ENCODE results near the gene MCC. TPM values are rescaled to one million over a fixed set of nuclear protein-coding genes. Genes with fewer than 3 reads are reported as not detected.

The MCC gene
- total RNA-seq, 1 donor from 2014 or later = 26.9 TPM

GRCh38 chr5:113221294-113222176, 266.7 kb downstream of the MCC start:
- peaks cover 3% of the 10 kb centered on the region for H3K36me3 Mint-ChIP-seq (ENCODE audit: low read depth, unreplicated experiment)
- FAIRE-seq (no peak), DNase-seq (ENCODE audit: low read depth) (peak; percentile 47)
- peak overlapping the region; percentile 1 for H3K4me2 ChIP-seq (ENCODE audit: low read length)
- no peak overlapping the region for H2AFZ ChIP-seq (ENCODE audit: low read depth, low read length)
- H3K36me3 ChIP-seq (ENCODE audit: insufficient read depth, low read length) = no peaks in the 10 kb centered on the region
- H3K79me2 ChIP-seq (ENCODE audit: insufficient read depth, low read length) = peaks cover 8% of the 10 kb centered on the region
- H3K4me1 ChIP-seq (ENCODE audit: insufficient read depth, low read length) = peaks cover 18% of the 10 kb centered on the region
- H4K20me1 ChIP-seq (ENCODE audit: insufficient read depth, low read length) = no peaks in the 10 kb centered on the region
- H3K27ac Mint-ChIP-seq (ENCODE audit: unreplicated experiment) = peak overlapping the region; percentile 20
- H3K4me1 Mint-ChIP-seq (ENCODE audit: low read depth, unreplicated experiment) = peaks cover 50% of the 10 kb centered on the region
- no peaks in the 10 kb centered on the region for H3K27me3 ChIP-seq (ENCODE audit: insufficient read depth, low read length)
- no peak overlapping the region for H3K27ac ChIP-seq (ENCODE audit: low read depth, low read length)
- H3K9me3 ChIP-seq (ENCODE audit: insufficient read depth, low read depth, low read length) = no peaks in the 10 kb centered on the region
- no peak overlapping the region for H3K9ac ChIP-seq (ENCODE audit: low read length)
- no peaks in the 10 kb centered on the region for H3K27me3 Mint-ChIP-seq (ENCODE audit: low read depth, unreplicated experiment)
- no peak for TF ChIP-seq CTCF (IDR thresholded peaks at IDR 0.05; ENCODE audit: insufficient read depth, low read depth, low read length)
- no peak for TF ChIP-seq EZH2 (IDR thresholded peaks at IDR 0.05; ENCODE audit: insufficient read depth, low read length)
- no peaks in the 10 kb centered on the region for H3K9me3 Mint-ChIP-seq (ENCODE audit: unreplicated experiment)
- H3K4me3 ChIP-seq (ENCODE audit: insufficient read depth, low read depth, low read length) = no peak overlapping the region
- H3K4me3 Mint-ChIP-seq (ENCODE audit: unreplicated experiment) = no peak overlapping the region

DNA sequence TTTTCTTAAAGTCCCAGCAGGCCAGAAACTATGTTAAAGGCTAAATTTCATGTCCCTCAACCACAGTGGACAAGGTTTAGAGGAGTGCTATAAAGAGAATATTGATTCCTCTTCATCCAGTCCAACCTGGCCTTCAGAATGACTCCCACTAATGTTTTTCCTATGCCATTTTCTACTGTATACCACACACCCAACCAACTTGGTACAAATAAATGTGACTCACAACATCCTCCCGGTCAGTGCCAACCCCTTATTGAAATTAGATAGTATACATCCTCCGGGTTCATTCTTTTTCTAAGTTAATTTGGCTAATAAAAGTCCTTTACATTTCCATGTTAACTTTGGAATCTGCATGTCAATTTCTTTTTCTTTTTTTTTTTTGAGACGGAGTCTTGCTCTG, 268.6 kb downstream of the MCC start:
- Histone ChIP-seq H3K4me3 (ENCODE audit: insufficient read depth, low read depth, low read length) (no peak overlapping the region), H3K4me1 (ENCODE audit: insufficient read depth, low read length) (peaks cover 19% of the 10 kb centered on the region), H3K9ac (ENCODE audit: low read length) (no peak overlapping the region), H2AFZ (ENCODE audit: low read depth, low read length) (no peak overlapping the region), H4K20me1 (ENCODE audit: insufficient read depth, low read length) (peaks cover 7% of the 10 kb centered on the region), H3K36me3 (ENCODE audit: insufficient read depth, low read length) (no peaks in the 10 kb centered on the region), H3K27ac (ENCODE audit: low read depth, low read length) (no peak overlapping the region), H3K9me3 (ENCODE audit: insufficient read depth, low read depth, low read length) (no peaks in the 10 kb centered on the region), H3K79me2 (ENCODE audit: insufficient read depth, low read length) (peaks cover 8% of the 10 kb centered on the region), H3K27me3 (ENCODE audit: insufficient read depth, low read length) (no peaks in the 10 kb centered on the region), H3K4me2 (ENCODE audit: low read length) (no peak overlapping the region)
- Mint-ChIP-seq H3K27me3 (ENCODE audit: low read depth, unreplicated experiment) (no peaks in the 10 kb centered on the region), H3K36me3 (ENCODE audit: low read depth, unreplicated experiment) (peaks cover 3% of the 10 kb centered on the region), H3K27ac (ENCODE audit: unreplicated experiment) (no peak overlapping the region), H3K9me3 (ENCODE audit: unreplicated experiment) (no peaks in the 10 kb centered on the region), H3K4me3 (ENCODE audit: unreplicated experiment) (no peak overlapping the region), H3K4me1 (ENCODE audit: low read depth, unreplicated experiment) (peaks cover 54% of the 10 kb centered on the region)
- no peak for TF ChIP-seq EZH2 (IDR thresholded peaks at IDR 0.05; ENCODE audit: insufficient read depth, low read length)
- no peak for TF ChIP-seq CTCF (IDR thresholded peaks at IDR 0.05; ENCODE audit: insufficient read depth, low read depth, low read length)
- FAIRE-seq (no peak), DNase-seq (ENCODE audit: low read depth) (no peak)
